ENCODE data around the gene SUCO. TPM values are rescaled to one million over a fixed set of nuclear protein-coding genes. Genes with fewer than 3 reads are reported as not detected.

SUCO gene
- total and polyA plus RNA-seq, 2 experiments from 2014 or later = 18.0 to 49.8 TPM

GRCh38 chr1:172574080-172574479 lies 41.1 kb downstream of the SUCO start:
- Histone ChIP-seq H4K20me1 (replicated peaks; ENCODE audit: insufficient read depth) (no peaks in the 10 kb centered on the region), H3F3A (replicated peaks; ENCODE audit: low read depth) (no peaks in the 10 kb centered on the region), H3K4me1 (ENCODE audit: insufficient read depth) (no peaks in the 10 kb centered on the region), H3K79me2 (replicated peaks; ENCODE audit: insufficient read depth) (no peaks in the 10 kb centered on the region), H3K36me3 (ENCODE audit: insufficient read depth) (peaks cover 30% of the 10 kb centered on the region), H3K4me2 (no peak overlapping the region), H3K4me3 (no peak overlapping the region), H3K27ac (ENCODE audit: low read depth) (no peak overlapping the region), H3K9me2 (ENCODE audit: insufficient read depth) (no peaks in the 10 kb centered on the region), H2AFZ (no peak overlapping the region), H3K27me3 (ENCODE audit: insufficient read depth) (no peaks in the 10 kb centered on the region)
- peaks cover 2% of the 10 kb centered on the region for H3K27me3 Mint-ChIP-seq (ENCODE audit: insufficient read depth, low read depth, poor library complexity)
- DNase-seq (ENCODE audit: low spot score) (no peak), ATAC-seq (no peak)
- TF ChIP-seq JUNB (IDR thresholded peaks at IDR 0.05; ENCODE audit: unreplicated experiment) = no peak
- no peak for TF ChIP-seq ZNF114 (CRISPR knock-in tag; IDR thresholded peaks at IDR 0.05)
- TF ChIP-seq, protein P1, sequence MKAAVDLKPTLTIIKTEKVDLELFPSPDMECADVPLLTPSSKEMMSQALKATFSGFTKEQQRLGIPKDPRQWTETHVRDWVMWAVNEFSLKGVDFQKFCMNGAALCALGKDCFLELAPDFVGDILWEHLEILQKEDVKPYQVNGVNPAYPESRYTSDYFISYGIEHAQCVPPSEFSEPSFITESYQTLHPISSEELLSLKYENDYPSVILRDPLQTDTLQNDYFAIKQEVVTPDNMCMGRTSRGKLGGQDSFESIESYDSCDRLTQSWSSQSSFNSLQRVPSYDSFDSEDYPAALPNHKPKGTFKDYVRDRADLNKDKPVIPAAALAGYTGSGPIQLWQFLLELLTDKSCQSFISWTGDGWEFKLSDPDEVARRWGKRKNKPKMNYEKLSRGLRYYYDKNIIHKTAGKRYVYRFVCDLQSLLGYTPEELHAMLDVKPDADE (IDR thresholded peaks at IDR 0.05) = no peak
- TF ChIP-seq POLR2AphosphoS5 (IDR thresholded peaks at IDR 0.05; ENCODE audit: low read depth) = no peak
- TF ChIP-seq STAT1 (IDR thresholded peaks at IDR 0.05; ENCODE audit: unreplicated experiment) = no peak
- TF ChIP-seq EZH2phosphoT487 (IDR thresholded peaks at IDR 0.05; ENCODE audit: unreplicated experiment) = no peak
- TF ChIP-seq, protein P2, sequence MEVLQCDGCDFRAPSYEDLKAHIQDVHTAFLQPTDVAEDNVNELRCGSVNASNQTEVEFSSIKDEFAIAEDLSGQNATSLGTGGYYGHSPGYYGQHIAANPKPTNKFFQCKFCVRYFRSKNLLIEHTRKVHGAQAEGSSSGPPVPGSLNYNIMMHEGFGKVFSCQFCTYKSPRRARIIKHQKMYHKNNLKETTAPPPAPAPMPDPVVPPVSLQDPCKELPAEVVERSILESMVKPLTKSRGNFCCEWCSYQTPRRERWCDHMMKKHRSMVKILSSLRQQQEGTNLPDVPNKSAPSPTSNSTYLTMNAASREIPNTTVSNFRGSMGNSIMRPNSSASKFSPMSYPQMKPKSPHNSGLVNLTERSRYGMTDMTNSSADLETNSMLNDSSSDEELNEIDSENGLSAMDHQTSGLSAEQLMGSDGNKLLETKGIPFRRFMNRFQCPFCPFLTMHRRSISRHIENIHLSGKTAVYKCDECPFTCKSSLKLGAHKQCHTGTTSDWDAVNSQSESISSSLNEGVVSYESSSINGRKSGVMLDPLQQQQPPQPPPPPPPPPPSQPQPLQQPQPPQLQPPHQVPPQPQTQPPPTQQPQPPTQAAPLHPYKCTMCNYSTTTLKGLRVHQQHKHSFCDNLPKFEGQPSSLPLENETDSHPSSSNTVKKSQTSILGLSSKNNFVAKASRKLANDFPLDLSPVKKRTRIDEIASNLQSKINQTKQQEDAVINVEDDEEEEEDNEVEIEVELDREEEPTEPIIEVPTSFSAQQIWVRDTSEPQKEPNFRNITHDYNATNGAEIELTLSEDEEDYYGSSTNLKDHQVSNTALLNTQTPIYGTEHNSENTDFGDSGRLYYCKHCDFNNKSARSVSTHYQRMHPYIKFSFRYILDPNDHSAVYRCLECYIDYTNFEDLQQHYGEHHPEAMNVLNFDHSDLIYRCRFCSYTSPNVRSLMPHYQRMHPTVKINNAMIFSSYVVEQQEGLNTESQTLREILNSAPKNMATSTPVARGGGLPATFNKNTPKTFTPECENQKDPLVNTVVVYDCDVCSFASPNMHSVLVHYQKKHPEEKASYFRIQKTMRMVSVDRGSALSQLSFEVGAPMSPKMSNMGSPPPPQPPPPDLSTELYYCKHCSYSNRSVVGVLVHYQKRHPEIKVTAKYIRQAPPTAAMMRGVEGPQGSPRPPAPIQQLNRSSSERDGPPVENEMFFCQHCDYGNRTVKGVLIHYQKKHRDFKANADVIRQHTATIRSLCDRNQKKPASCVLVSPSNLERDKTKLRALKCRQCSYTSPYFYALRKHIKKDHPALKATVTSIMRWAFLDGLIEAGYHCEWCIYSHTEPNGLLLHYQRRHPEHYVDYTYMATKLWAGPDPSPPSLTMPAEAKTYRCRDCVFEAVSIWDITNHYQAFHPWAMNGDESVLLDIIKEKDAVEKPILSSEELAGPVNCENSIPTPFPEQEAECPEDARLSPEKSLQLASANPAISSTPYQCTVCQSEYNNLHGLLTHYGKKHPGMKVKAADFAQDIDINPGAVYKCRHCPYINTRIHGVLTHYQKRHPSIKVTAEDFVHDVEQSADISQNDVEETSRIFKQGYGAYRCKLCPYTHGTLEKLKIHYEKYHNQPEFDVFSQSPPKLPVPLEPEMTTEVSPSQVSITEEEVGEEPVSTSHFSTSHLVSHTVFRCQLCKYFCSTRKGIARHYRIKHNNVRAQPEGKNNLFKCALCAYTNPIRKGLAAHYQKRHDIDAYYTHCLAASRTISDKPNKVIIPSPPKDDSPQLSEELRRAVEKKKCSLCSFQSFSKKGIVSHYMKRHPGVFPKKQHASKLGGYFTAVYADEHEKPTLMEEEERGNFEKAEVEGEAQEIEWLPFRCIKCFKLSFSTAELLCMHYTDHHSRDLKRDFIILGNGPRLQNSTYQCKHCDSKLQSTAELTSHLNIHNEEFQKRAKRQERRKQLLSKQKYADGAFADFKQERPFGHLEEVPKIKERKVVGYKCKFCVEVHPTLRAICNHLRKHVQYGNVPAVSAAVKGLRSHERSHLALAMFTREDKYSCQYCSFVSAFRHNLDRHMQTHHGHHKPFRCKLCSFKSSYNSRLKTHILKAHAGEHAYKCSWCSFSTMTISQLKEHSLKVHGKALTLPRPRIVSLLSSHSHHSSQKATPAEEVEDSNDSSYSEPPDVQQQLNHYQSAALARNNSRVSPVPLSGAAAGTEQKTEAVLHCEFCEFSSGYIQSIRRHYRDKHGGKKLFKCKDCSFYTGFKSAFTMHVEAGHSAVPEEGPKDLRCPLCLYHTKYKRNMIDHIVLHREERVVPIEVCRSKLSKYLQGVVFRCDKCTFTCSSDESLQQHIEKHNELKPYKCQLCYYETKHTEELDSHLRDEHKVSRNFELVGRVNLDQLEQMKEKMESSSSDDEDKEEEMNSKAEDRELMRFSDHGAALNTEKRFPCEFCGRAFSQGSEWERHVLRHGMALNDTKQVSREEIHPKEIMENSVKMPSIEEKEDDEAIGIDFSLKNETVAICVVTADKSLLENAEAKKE (CRISPR knock-in tag; IDR thresholded peaks at IDR 0.05) = no peak
- no peak for TF ChIP-seq ZNF331 (CRISPR knock-in tag; IDR thresholded peaks at IDR 0.05; ENCODE audit: low read depth)
- no peak for TF ChIP-seq NANOG (IDR thresholded peaks at IDR 0.05; ENCODE audit: borderline replicate concordance)
- TF ChIP-seq, protein P3, sequence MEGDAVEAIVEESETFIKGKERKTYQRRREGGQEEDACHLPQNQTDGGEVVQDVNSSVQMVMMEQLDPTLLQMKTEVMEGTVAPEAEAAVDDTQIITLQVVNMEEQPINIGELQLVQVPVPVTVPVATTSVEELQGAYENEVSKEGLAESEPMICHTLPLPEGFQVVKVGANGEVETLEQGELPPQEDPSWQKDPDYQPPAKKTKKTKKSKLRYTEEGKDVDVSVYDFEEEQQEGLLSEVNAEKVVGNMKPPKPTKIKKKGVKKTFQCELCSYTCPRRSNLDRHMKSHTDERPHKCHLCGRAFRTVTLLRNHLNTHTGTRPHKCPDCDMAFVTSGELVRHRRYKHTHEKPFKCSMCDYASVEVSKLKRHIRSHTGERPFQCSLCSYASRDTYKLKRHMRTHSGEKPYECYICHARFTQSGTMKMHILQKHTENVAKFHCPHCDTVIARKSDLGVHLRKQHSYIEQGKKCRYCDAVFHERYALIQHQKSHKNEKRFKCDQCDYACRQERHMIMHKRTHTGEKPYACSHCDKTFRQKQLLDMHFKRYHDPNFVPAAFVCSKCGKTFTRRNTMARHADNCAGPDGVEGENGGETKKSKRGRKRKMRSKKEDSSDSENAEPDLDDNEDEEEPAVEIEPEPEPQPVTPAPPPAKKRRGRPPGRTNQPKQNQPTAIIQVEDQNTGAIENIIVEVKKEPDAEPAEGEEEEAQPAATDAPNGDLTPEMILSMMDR (conservative IDR thresholded peaks at IDR 0.05; ENCODE audit: low read depth in 2 of 2) = no peak
- TF ChIP-seq CREB1 (CRISPR knock-in tag; IDR thresholded peaks at IDR 0.05; ENCODE audit: low read depth) = no peak
- TF ChIP-seq EZH2 (IDR thresholded peaks at IDR 0.05; ENCODE audit: low read depth, unreplicated experiment) = no peak
- TF ChIP-seq REST (IDR thresholded peaks at IDR 0.05; ENCODE audit: unreplicated experiment) = no peak
- no peak overlapping the region for H3K27ac Mint-ChIP-seq
- H3K4me1 Mint-ChIP-seq = no peaks in the 10 kb centered on the region; the same call in 2 of the 3 replicates
- H3K4me3 Mint-ChIP-seq = no peak overlapping the region
- peaks cover 59% of the 10 kb centered on the region for H3K36me3 Mint-ChIP-seq (ENCODE audit: low read depth)
- peaks cover 8% of the 10 kb centered on the region for H3K9me3 Mint-ChIP-seq
